Measurements from ENCODE around the gene C1orf185. TPM values are rescaled to one million over a fixed set of nuclear protein-coding genes. Genes with fewer than 3 reads are reported as not detected.

C1orf185 gene
- total and polyA plus RNA-seq, 7 donors, result not detected

GRCh38 chr1:51086496-51087271, 15.3 kb upstream of the C1orf185 start:
- Histone ChIP-seq H3K4me3 (no peak overlapping the region), H3K36me3 (ENCODE audit: insufficient read depth in 1 of 2, low read depth in 1 of 2) (no peaks in the 10 kb centered on the region), H3K27me3 (ENCODE audit: insufficient read depth in 3 of 3, low read length in 2 of 3) (peaks cover 0 to 2% (median 0%) of the 10 kb centered on the region in 3 donors), H3K9me3 (no peaks in the 10 kb centered on the region), H3K27ac (no peak overlapping the region), H3K4me1 (no peaks in the 10 kb centered on the region)
- WGBS, 3 donors, result 69 to 79% (median 75%) methylated on average over 3 of the region's 3 CpGs
- intact Hi-C loops (cut with DNase I), result no loop called here
- DNase-seq (no peak), ATAC-seq (no peak)
- no peak for TF ChIP-seq CTCF (IDR thresholded peaks at IDR 0.05)

- ATAC-seq, result no peak
- no peak for DNase-seq
- no peak for TF ChIP-seq CTCF (IDR thresholded peaks at IDR 0.05)
- Histone ChIP-seq H3K9me3 (no peaks in the 10 kb centered on the region), H3K4me3 (no peak overlapping the region), H3K36me3 (ENCODE audit: insufficient read depth in 1 of 2, low read depth in 1 of 2) (no peaks in the 10 kb centered on the region), H3K27ac (no peak overlapping the region), H3K27me3 (ENCODE audit: insufficient read depth in 3 of 3, low read length in 2 of 3) (peaks cover 0 to 2% (median 0%) of the 10 kb centered on the region in 3 donors), H3K4me1 (no peaks in the 10 kb centered on the region)
- intact Hi-C loops (cut with DNase I), result no loop called here
- WGBS, 3 donors, result 24 to 25% (median 25%) methylated on average over 1 of the region's 1 CpG
Measured at GRCh38 chr1:51088474-51088873, 13.6 kb upstream of the C1orf185 start.

GRCh38 chr1:51093581-51093980, 8.4 kb upstream of the C1orf185 start:
- H3K27ac ChIP-seq, result no peak overlapping the region
- H3K9me3 ChIP-seq, result no peaks in the 10 kb centered on the region
- no peak for TF ChIP-seq CTCF (IDR thresholded peaks at IDR 0.05)
- intact Hi-C loops (cut with DNase I), result no loop called here
- H3K4me1 ChIP-seq, result no peaks in the 10 kb centered on the region
- no peaks in the 10 kb centered on the region for H3K27me3 ChIP-seq (ENCODE audit: insufficient read depth in 3 of 3, low read length in 2 of 3)
- no peak for DNase-seq
- no peak overlapping the region for H3K4me3 ChIP-seq
- no peak for ATAC-seq
- 62 to 74% (median 72%) methylated on average over 1 of the region's 1 CpG for WGBS, 3 donors
- no peaks in the 10 kb centered on the region for H3K36me3 ChIP-seq (ENCODE audit: insufficient read depth in 1 of 2, low read depth in 1 of 2)

- TF ChIP-seq CTCF (IDR thresholded peaks at IDR 0.05), result no peak
- Histone ChIP-seq H3K27me3 (ENCODE audit: insufficient read depth in 3 of 3, low read length in 2 of 3) (no peaks in the 10 kb centered on the region), H3K27ac (no peak overlapping the region), H3K9me3 (no peaks in the 10 kb centered on the region), H3K36me3 (ENCODE audit: insufficient read depth in 1 of 2, low read depth in 1 of 2) (no peaks in the 10 kb centered on the region), H3K4me3 (no peak overlapping the region), H3K4me1 (no peaks in the 10 kb centered on the region)
- 76 to 84% (median 79%) methylated on average over 1 of the region's 1 CpG for WGBS, 3 donors
- ATAC-seq (no peak), DNase-seq (no peak)
- intact Hi-C loops (cut with DNase I), result no loop called here
Measured at GRCh38 chr1:51097171-51097570, 4.9 kb upstream of the C1orf185 start.

Measured in psoas muscle (tissue), 8 donors.